Stimulated activated CD8-positive, alpha-beta memory T cell treated with anti-CD3 and anti-CD28 coated beads, Interleukin-7, amount 100 ng/mL, for 1 hour (primary cell): ENCODE data around the gene SEC22B.
"Not testable (repeated sequence)": the region's sequence is repeated elsewhere in the genome, so short reads cannot be mapped to it uniquely, and the experiment has no call there.

ENCODE experiments used
- DNase-seq, 2 donors: peaks; one replicate each; pipeline ENCODE4 v3.0.0-alpha.2; 2020; ENCODE audit warnings: low read depth in 2 of 2

SEC22B gene

DNA sequence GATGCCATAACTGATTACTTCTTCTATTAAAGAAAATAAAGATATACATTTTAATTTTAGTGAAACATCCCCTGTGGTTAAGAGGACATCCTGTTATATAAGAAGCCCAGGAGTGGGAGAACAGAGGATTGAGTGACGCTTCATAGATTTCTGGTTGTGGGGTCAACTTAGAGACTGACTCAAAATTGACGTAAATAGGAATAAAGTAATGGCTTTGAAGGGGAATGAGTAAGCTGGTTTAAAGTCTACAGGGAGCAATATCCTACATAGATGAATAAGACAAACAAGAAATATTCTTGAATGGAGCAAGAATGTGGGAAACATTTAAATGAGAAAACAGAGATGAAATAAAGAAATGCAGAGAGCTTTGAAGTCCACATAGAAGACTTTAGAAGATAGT is 60.2 kb downstream of the SEC22B start:
- DNase-seq, result not testable (repeated sequence)

- not testable (repeated sequence) for DNase-seq
Measured at GRCh38 chr1:120113134-120113533, 63.2 kb downstream of the SEC22B start.

- DNase-seq, result not testable (repeated sequence)
Measured at GRCh38 chr1:120112212-120112611, 64.1 kb downstream of the SEC22B start.

- DNase-seq, result not testable (repeated sequence)
Measured at GRCh38 chr1:120111771-120112170, 64.5 kb downstream of the SEC22B start.

- DNase-seq, result not testable (repeated sequence)
Measured at GRCh38 chr1:120111008-120111407, 65.3 kb downstream of the SEC22B start.

DNA sequence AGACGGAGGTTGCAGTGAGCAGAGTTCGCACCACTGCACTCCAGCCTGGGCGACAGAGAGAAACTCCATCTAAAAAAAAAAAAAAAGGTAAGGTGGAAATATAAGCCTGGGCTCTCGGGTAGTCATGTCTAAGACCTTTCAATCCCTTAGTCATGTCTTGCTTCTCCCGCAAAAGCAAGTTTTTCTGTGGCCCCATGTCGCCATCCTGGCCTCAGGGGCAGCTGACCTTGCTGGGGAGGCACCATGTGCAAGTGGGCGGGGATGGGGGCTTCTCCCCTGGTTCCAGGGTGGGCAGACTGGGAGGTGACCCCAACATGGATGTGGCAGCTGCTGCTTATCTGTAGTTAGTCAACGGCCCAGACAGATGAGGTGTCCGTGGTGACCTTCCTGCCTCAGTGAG is 66.7 kb downstream of the SEC22B start:
- not testable (repeated sequence) for DNase-seq

DNA sequence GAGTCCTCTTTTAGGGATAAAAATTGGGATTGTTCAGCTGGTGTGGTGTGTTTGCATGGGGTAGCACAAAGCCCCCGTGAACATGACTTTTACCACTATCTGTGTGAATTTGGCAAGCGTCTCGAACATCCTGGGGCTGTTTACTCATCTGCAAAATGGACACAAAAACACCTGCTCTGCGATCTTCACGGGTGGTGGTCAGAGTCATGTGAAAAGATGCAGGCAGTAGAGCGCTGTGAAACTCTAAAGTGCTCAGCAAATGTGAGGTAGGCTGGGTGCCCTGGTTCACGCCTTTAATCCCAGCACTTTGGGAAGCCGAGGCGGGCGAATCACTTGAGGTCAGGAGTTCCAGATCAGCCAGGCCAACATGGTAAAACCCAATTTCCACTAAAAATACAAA is 67.1 kb downstream of the SEC22B start:
- not testable (repeated sequence) for DNase-seq

DNA sequence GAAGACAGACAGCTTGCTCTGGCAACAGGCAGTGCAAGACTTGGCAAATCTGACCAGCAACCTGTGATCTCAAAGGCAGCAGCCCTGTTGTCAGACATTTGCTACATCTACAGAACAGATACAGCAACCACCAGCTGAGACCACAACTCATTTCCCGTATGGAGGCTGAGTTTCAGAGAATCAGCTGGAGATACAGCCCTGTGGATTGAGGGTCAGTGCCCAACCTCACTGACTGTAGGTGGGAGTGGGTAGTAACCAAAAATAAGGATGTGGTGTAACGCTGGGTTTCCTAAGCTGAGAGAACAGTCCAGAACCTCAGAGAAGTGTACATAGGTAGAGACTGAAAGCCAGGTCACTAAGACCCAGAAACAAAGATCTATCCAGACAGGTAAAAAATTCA is 71.0 kb downstream of the SEC22B start:
- not testable (repeated sequence) for DNase-seq

- DNase-seq, result not testable (repeated sequence)
Measured at GRCh38 chr1:120103768-120104167, 72.6 kb downstream of the SEC22B start.

- DNase-seq, result not testable (repeated sequence)
Measured at GRCh38 chr1:120101593-120101992, 74.7 kb downstream of the SEC22B start.
